Measurements from ENCODE around the gene COL1A2.

- no peak for TF ChIP-seq CTCF (IDR thresholded peaks at IDR 0.05; ENCODE audit: insufficient read depth, low read depth, low read length)
- TF ChIP-seq EZH2 (IDR thresholded peaks at IDR 0.05; ENCODE audit: insufficient read depth, low read length) = no peak
These were observed 44.0 kb upstream of the COL1A2 start for GRCh38 chr7:94350734-94351133.
